ENCODE data around the gene WNT10A. TPM values are rescaled to one million over a fixed set of nuclear protein-coding genes. Genes with fewer than 3 reads are reported as not detected.

The WNT10A gene
- total and polyA plus RNA-seq, 2 of the 8 experiments (the other 6 are each of a cell fraction or from before 2014, with no cell fraction given): 0.05 TPM; not detected in 1

DNA sequence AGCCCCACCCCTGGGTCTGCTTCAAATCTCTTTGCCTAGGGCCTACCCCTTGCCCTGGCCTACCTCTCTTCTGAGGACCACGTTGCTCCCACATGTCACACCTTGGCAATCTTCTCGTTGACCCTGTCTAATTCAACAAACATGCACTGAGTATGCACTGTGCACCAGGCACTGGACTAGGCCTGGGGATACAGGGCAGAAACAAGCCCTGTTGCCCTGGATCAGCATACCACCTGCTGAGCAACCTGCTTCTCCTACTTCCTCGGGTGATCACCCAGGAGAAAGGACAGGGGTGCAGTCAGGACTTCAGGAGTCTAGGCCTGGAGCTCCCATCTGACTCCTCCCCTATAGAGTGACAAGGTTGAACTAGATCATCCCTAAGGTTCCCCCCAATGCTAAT is 9.7 kb downstream of the WNT10A start:
- Histone ChIP-seq H3K4me3 (ENCODE audit: extremely low read depth in 1 of 4, insufficient read depth in 2 of 4, low read depth in 3 of 4, low read length in 4 of 4) (no peak overlapping the region), H3K9me3 (ENCODE audit: insufficient read depth in 2 of 2, low read depth in 1 of 2, low read length in 1 of 2) (no peaks in the 10 kb centered on the region), H2BK120ac (replicated peaks; ENCODE audit: low read depth, low read length) (no peak overlapping the region), H2BK5ac (ENCODE audit: low read depth, low read length) (no peak overlapping the region), H3K79me2 (ENCODE audit: control insufficient read depth in 1 of 2, insufficient read depth in 2 of 2, low read length in 2 of 2) (no peaks in the 10 kb centered on the region), H4K5ac (ENCODE audit: insufficient read length, low read depth, low read length) (no peak overlapping the region), H2BK15ac (ENCODE audit: low read length) (no peak overlapping the region), H3K23ac (ENCODE audit: insufficient read length) (no peak overlapping the region), H3K4me1 (replicated peaks in 1 of 4; ENCODE audit: control insufficient read depth in 3 of 4, insufficient read depth in 4 of 4, low read length in 3 of 4) (peaks cover 3 to 22% (median 8%) of the 10 kb centered on the region in 4 experiments), H2BK20ac (ENCODE audit: low read length) (no peak overlapping the region), H3K79me1 (ENCODE audit: low read depth, low read length) (no peaks in the 10 kb centered on the region), H4K20me1 (replicated peaks in 1 of 2; ENCODE audit: control insufficient read depth in 1 of 2, insufficient read depth in 2 of 2, low read length in 2 of 2) (peaks cover 10 to 20% of the 10 kb centered on the region in 2 experiments), H3K9ac (replicated peaks in 1 of 4; ENCODE audit: extremely low read depth in 1 of 4, low read depth in 3 of 4, low read length in 3 of 4) (no peak overlapping the region), H2AFZ (ENCODE audit: low read length) (no peak overlapping the region), H3K36me3 (ENCODE audit: control insufficient read depth in 2 of 4, insufficient read depth in 4 of 4, low read length in 3 of 4) (no peaks in the 10 kb centered on the region), H3K4me2 (ENCODE audit: insufficient read depth in 1 of 2, low read depth in 2 of 2, low read length in 2 of 2) (no peak overlapping the region), H3K56ac (replicated peaks; ENCODE audit: insufficient read length, low read depth, low read length) (no peak overlapping the region), H3K23me2 (ENCODE audit: low read depth, low read length) (peaks cover 6% of the 10 kb centered on the region; the same call in 1 of the 2 replicates), H3K14ac (ENCODE audit: insufficient read length) (no peak overlapping the region), H2AK5ac (ENCODE audit: low read depth, low read length) (no peak overlapping the region), H3K4ac (replicated peaks; ENCODE audit: insufficient read length, low read depth, low read length) (no peak overlapping the region), H4K91ac (replicated peaks; ENCODE audit: insufficient read length, low read length) (peak overlapping the region; percentile 27), H3K27ac (ENCODE audit: low read depth, low read length) (no peak overlapping the region), H2BK12ac (ENCODE audit: low read depth, low read length) (no peak overlapping the region), H3K18ac (ENCODE audit: extremely low read depth, low read length) (no peak overlapping the region), H3K27me3 (replicated peaks in 1 of 4; ENCODE audit: control insufficient read depth in 3 of 4, extremely low read depth in 1 of 4, insufficient read depth in 3 of 4, low read length in 3 of 4) (peaks cover 76 to 94% (median 91%) of the 10 kb centered on the region in 4 experiments), H4K8ac (ENCODE audit: extremely low read depth, insufficient read depth, low read length) (peak overlapping the region; percentile 76; the same call in 1 of the 2 replicates)
- FAIRE-seq (no peak), DNase-seq (ENCODE audit: low read depth in 1 of 2, low spot score in 2 of 2) (no peak)
- ChIA-PET CTCF (ENCODE audit: partially characterized antibody) (interaction anchor here (0.5 to 17.9 kb wide), 4 partner anchors 12 to 633 kb away, joined by 3 to 783 read pairs (median 3); partner anchors contain the start of gene WNT10A), POLR2A (ENCODE audit: partially characterized antibody) (no interaction called here)
- WGBS, 2 experiments (ENCODE audit: extremely low coverage in 1 of 2, insufficient coverage in 1 of 2, insufficient read length in 1 of 2, insufficient replicate concordance in 2 of 2, low coverage in 1 of 2, low lambda C conversion rate in 2 of 2, missing lambda C conversion rate in 1 of 2): 61% methylated on average over 3 of the region's 3 CpGs; no CpG with 5 or more reads in 1 of the 2 experiments
- no peak for TF ChIP-seq SP1 (IDR thresholded peaks at IDR 0.05; ENCODE audit: low read depth, low read length)

All from H1 (cell line).